22Rv1 (cell line): Measurements from ENCODE around the gene ALDH1B1.

ENCODE experiments used
- ZFX ChIP-seq: fragments of 450-650 bp; IDR thresholded peaks from 2 replicates; pipeline ENCODE4 v1.6.1; 2017; ENCODE audit warnings: antibody characterized with exemption, borderline replicate concordance
- TF ChIP-seq, protein P1 (sequence below): fragments of 450-650 bp; IDR thresholded peaks from 2 replicates; pipeline ENCODE4 v1.5.1; 2017; ENCODE audit warnings: mild to moderate bottlenecking

DNA sequence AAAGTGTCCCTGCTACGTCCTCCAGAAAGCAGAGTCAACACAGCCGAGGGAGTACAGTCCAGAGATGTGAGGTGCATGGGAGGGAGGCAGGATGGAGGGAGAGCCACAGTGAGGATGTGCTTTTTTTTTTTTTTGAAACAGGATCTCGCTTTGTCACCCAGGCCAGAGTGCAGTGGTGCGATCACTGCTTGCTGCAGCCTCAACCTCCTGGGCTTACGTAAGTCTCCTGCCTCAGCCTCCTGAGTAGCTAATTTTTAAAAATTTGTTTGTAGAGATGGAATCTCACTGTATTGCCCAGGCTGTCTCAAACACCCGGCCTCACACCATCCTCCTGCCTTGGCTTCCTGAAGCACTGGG lies 33.2 kb upstream of the ALDH1B1 start:
- TF ChIP-seq, protein P1, sequence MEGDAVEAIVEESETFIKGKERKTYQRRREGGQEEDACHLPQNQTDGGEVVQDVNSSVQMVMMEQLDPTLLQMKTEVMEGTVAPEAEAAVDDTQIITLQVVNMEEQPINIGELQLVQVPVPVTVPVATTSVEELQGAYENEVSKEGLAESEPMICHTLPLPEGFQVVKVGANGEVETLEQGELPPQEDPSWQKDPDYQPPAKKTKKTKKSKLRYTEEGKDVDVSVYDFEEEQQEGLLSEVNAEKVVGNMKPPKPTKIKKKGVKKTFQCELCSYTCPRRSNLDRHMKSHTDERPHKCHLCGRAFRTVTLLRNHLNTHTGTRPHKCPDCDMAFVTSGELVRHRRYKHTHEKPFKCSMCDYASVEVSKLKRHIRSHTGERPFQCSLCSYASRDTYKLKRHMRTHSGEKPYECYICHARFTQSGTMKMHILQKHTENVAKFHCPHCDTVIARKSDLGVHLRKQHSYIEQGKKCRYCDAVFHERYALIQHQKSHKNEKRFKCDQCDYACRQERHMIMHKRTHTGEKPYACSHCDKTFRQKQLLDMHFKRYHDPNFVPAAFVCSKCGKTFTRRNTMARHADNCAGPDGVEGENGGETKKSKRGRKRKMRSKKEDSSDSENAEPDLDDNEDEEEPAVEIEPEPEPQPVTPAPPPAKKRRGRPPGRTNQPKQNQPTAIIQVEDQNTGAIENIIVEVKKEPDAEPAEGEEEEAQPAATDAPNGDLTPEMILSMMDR = no peak
- no peak for TF ChIP-seq ZFX
